ENCODE results near the gene MTCL3.
A peak's percentile ranks its signal among the peaks of the same experiment; 100 is the strongest.

The MTCL3 gene

GRCh38 chr6:127515794-127516661 is 3.1 kb downstream of the MTCL3 start (continued):
- TF ChIP-seq FOXA1 (IDR thresholded peaks at IDR 0.05) = no peak
- no peak for TF ChIP-seq FOXA1 (CRISPR knock-in tag; IDR thresholded peaks at IDR 0.05)
- TF ChIP-seq, protein P1, sequence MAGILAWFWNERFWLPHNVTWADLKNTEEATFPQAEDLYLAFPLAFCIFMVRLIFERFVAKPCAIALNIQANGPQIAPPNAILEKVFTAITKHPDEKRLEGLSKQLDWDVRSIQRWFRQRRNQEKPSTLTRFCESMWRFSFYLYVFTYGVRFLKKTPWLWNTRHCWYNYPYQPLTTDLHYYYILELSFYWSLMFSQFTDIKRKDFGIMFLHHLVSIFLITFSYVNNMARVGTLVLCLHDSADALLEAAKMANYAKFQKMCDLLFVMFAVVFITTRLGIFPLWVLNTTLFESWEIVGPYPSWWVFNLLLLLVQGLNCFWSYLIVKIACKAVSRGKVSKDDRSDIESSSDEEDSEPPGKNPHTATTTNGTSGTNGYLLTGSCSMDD (CRISPR knock-in tag; IDR thresholded peaks at IDR 0.05) = no peak
- TF ChIP-seq CENPX (CRISPR knock-in tag; IDR thresholded peaks at IDR 0.05) = no peak
- TF ChIP-seq MATR3 (CRISPR knock-in tag; IDR thresholded peaks at IDR 0.05) = no peak
- no peak for TF ChIP-seq SP5 (CRISPR knock-in tag; IDR thresholded peaks at IDR 0.05; ENCODE audit: borderline replicate concordance, low read depth)
- 0 out of 2 replicates have a peak, but pooled peaks have one; percentile 26 for TF ChIP-seq ZNF234 (CRISPR knock-in tag; conservative IDR thresholded peaks at IDR 0.05)
- TF ChIP-seq, protein P2, sequence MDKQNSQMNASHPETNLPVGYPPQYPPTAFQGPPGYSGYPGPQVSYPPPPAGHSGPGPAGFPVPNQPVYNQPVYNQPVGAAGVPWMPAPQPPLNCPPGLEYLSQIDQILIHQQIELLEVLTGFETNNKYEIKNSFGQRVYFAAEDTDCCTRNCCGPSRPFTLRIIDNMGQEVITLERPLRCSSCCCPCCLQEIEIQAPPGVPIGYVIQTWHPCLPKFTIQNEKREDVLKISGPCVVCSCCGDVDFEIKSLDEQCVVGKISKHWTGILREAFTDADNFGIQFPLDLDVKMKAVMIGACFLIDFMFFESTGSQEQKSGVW (CRISPR knock-in tag; IDR thresholded peaks at IDR 0.05; ENCODE audit: borderline replicate concordance) = no peak
- no peak for TF ChIP-seq ZNF672 (CRISPR knock-in tag; IDR thresholded peaks at IDR 0.05)
- TF ChIP-seq ZNF713 (CRISPR knock-in tag; IDR thresholded peaks at IDR 0.05) = no peak
- TF ChIP-seq, protein P3, sequence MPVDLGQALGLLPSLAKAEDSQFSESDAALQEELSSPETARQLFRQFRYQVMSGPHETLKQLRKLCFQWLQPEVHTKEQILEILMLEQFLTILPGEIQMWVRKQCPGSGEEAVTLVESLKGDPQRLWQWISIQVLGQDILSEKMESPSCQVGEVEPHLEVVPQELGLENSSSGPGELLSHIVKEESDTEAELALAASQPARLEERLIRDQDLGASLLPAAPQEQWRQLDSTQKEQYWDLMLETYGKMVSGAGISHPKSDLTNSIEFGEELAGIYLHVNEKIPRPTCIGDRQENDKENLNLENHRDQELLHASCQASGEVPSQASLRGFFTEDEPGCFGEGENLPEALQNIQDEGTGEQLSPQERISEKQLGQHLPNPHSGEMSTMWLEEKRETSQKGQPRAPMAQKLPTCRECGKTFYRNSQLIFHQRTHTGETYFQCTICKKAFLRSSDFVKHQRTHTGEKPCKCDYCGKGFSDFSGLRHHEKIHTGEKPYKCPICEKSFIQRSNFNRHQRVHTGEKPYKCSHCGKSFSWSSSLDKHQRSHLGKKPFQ (CRISPR knock-in tag; IDR thresholded peaks at IDR 0.05; ENCODE audit: insufficient replicate concordance) = peak; percentile 48
- no peak for TF ChIP-seq LCORL (IDR thresholded peaks at IDR 0.05)
- peak; percentile 67 for TF ChIP-seq LCORL (CRISPR knock-in tag; IDR thresholded peaks at IDR 0.05)
- no peak for TF ChIP-seq CEBPB (IDR thresholded peaks at IDR 0.05; ENCODE audit: borderline replicate concordance, low read depth, low read length)
- TF ChIP-seq MEIS2 (CRISPR knock-in tag; IDR thresholded peaks at IDR 0.05) = peak; percentile 79
- TF ChIP-seq ADNP (CRISPR knock-in tag; IDR thresholded peaks at IDR 0.05) = no peak
- TF ChIP-seq JUNB (CRISPR knock-in tag; IDR thresholded peaks at IDR 0.05; ENCODE audit: borderline replicate concordance) = no peak
- TF ChIP-seq BCLAF1 (IDR thresholded peaks at IDR 0.05) = no peak
- TF ChIP-seq NR2C2 (CRISPR knock-in tag; IDR thresholded peaks at IDR 0.05; ENCODE audit: borderline replicate concordance) = no peak
- TF ChIP-seq, protein P4, sequence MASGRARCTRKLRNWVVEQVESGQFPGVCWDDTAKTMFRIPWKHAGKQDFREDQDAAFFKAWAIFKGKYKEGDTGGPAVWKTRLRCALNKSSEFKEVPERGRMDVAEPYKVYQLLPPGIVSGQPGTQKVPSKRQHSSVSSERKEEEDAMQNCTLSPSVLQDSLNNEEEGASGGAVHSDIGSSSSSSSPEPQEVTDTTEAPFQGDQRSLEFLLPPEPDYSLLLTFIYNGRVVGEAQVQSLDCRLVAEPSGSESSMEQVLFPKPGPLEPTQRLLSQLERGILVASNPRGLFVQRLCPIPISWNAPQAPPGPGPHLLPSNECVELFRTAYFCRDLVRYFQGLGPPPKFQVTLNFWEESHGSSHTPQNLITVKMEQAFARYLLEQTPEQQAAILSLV (CRISPR knock-in tag; IDR thresholded peaks at IDR 0.05; ENCODE audit: borderline replicate concordance) = no peak
- TF ChIP-seq, protein P5, sequence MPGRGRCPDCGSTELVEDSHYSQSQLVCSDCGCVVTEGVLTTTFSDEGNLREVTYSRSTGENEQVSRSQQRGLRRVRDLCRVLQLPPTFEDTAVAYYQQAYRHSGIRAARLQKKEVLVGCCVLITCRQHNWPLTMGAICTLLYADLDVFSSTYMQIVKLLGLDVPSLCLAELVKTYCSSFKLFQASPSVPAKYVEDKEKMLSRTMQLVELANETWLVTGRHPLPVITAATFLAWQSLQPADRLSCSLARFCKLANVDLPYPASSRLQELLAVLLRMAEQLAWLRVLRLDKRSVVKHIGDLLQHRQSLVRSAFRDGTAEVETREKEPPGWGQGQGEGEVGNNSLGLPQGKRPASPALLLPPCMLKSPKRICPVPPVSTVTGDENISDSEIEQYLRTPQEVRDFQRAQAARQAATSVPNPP (CRISPR knock-in tag; IDR thresholded peaks at IDR 0.05) = no peak; the same call in 1 of the 2 replicates
- no peak; the same call in 1 of the 2 replicates for TF ChIP-seq ZNF776 (CRISPR knock-in tag; IDR thresholded peaks at IDR 0.05)

Data from HepG2 (cell line).